ENCODE measurements around the gene CYTH2. TPM values are rescaled to one million over a fixed set of nuclear protein-coding genes. Genes with fewer than 3 reads are reported as not detected.

The CYTH2 gene, protein sequence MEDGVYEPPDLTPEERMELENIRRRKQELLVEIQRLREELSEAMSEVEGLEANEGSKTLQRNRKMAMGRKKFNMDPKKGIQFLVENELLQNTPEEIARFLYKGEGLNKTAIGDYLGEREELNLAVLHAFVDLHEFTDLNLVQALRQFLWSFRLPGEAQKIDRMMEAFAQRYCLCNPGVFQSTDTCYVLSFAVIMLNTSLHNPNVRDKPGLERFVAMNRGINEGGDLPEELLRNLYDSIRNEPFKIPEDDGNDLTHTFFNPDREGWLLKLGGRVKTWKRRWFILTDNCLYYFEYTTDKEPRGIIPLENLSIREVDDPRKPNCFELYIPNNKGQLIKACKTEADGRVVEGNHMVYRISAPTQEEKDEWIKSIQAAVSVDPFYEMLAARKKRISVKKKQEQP
- polyA plus RNA-seq (ENCODE audit: insufficient read length in 4 of 4): 100 to 1,000 TPM in 1 of 4 donors, 10 to 100 TPM in 3; 75.7 to 107 (median 90.7) TPM

DNA sequence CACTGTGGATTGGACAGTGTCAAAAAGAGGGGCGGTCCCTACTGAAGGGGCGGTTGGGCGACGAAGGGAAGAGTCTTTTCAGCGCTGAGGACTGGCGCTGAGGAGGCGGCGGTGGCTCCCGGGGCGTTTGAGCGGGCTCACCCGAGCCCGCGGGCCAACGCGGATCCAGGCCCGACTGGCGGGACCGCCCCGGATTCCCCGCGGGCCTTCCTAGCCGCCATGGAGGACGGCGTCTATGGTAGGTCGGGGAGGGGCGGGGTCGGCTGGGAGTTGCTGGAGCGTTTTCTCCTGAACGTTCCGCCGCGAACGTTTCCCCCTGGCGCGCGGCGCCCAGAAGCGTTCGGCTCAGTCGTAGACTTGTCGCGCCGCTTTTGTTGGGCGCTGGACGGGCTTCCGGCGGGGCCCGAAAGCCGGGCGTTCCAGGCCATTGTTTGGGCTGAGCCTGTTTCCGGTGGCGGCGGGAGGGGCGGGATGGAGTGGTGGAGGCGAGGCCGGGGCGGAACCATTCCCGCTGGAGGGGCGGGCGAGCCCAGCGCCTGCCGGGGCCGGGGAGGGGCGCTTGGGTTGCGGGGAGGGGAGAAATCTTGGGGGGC is at the start of gene CYTH2:
CYTH2 (plus strand) TSS at position 81 of the 593 bp plus-strand sequence; CDS start at position 220, 139 bp downstream.
- DNase-seq (ENCODE audit: low read depth in 4 of 4, low spot score in 2 of 4): no peak

DNA sequence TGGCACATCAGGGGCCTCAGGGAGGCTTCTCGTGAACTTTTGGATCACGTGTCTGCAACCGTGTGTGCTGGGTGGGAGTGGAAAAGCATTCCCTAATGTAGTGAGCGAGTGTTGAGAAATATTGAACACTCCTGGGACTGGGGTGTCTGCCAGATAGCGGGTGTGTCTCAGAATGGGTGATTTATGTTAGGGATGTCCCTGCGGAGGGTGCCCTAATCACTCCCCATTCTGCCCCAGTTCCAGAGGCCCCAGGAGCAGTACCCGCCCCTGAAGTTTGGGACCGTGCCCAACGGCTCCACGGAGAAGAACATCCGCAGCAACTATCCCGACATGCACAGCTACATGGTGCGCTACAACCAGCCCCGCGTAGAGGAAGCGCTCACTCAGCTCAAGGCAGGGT is 47.6 kb upstream of the CYTH2 start:
- no peak for DNase-seq (ENCODE audit: low read depth in 4 of 4, low spot score in 2 of 4)

DNA sequence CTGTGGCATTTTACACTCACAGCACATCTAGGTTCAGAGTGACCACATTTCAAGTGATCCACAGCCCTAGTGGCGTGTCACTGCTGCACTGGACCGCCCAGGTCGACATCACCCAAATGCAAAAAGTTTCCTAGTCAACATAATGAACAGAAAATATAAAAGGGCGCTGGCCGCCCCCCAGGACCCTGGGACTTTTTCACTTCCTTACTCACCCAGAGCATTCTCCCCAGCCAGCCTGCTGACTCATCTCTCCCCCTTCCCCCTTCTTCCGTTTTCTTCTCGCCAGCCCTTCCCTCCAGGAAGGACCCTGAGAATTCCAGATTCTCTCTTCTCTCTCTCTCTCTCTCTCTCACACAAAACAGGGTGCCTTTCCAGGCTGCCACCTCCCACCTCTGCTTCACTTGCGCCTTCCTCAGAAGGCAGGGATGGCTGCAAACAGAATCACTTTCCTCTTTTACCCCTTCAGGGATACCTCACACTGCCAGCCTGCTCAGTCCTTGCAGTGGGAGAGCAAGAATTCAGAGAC is 44.4 kb upstream of the CYTH2 start:
- DNase-seq (ENCODE audit: low read depth in 4 of 4, low spot score in 2 of 4): no peak

DNA sequence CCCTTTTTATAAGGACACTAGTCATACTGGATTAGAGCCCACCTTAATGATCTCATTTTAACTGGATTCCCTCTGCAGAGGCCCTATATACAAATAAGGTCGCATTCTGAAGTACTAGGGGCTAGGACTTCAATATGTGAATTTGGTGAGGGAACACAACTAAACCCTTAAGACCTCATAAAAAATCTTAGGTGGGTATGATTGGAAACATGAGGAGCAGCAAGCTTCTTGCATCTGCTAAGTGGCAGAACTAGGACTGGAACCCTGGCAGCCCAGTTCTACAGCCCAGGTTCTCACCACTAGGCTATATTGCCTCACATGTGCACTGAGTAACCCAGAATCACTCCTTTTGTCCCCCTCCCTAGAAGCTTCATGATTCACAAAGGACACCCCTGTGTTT is 40.5 kb upstream of the CYTH2 start:
- no peak for DNase-seq (ENCODE audit: low read depth in 4 of 4, low spot score in 2 of 4)

DNA sequence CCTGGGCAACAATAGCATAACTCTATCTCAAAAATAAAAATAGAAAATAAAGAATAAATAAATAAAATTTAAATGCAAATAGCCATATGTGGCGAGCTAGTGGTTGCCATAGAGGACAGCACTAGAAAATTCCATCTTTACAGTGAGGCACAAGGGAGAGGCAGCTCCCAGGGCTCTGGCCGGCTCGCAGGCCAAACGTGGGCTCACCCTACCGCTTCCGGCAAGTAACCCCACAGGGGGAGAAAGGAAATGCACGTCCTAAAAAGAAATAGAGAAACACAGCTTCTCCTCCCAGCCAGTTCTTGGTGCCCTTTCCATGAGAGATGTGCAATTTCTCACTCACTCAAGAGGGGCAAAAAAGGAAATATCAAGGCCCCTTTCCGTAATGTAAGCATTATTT is 35.8 kb upstream of the CYTH2 start:
- DNase-seq (ENCODE audit: low read depth in 4 of 4, low spot score in 2 of 4): no peak

DNA sequence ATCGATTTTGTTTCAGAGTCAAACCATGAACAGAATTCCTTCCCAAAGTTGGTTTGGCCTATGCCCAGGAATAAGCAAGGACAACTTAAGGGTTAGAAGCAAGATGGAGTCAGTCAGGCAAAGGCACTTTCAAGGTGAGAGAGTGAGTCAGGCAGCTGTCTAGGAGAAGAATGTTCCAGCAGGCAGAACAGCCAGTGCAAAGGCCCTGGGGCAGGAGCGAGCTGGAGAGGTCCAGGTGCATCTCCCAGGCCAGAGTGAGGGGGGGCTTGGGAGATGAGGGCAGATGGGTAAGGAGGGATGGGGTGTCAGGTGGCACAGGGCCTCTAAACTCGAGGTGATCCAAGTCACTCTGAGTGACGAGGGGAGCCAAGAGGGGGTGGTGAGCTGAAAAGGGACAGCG is 32.6 kb upstream of the CYTH2 start:
- DNase-seq (ENCODE audit: low read depth in 4 of 4, low spot score in 2 of 4): no peak

DNA sequence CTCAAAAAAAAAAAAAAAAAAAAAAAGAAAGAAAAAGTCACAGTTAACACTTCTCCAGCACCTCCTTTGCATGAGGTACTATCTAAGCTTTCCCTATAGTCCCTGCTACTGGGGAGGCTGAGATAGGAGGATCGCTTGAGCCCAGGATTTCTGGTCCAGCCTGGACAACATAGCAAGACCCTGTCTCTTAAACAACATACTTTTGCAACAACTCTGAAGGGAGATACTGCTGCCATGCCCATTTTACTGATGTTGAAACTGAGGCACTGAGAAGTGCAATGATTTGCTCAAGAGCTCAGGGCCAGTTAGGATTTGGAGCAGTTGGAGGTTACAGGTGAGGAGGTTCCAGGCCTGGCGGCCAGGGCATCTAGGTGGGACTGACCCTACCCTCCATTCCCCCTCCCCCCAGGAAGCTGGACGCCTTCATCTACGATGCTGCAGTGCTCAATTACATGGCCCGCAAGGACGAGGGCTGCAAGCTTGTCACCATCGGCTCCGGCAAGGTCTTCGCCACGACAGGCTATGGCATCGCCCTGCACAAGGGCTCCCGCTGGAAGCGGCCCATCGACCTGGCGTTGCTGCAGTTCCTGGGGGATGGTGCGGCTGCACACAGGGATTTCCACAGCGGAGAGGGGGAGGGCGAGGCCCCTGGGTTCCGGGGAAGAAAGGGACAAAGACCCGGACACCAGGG is 27.7 kb upstream of the CYTH2 start:
- no peak for DNase-seq (ENCODE audit: low read depth in 4 of 4, low spot score in 2 of 4)

DNA sequence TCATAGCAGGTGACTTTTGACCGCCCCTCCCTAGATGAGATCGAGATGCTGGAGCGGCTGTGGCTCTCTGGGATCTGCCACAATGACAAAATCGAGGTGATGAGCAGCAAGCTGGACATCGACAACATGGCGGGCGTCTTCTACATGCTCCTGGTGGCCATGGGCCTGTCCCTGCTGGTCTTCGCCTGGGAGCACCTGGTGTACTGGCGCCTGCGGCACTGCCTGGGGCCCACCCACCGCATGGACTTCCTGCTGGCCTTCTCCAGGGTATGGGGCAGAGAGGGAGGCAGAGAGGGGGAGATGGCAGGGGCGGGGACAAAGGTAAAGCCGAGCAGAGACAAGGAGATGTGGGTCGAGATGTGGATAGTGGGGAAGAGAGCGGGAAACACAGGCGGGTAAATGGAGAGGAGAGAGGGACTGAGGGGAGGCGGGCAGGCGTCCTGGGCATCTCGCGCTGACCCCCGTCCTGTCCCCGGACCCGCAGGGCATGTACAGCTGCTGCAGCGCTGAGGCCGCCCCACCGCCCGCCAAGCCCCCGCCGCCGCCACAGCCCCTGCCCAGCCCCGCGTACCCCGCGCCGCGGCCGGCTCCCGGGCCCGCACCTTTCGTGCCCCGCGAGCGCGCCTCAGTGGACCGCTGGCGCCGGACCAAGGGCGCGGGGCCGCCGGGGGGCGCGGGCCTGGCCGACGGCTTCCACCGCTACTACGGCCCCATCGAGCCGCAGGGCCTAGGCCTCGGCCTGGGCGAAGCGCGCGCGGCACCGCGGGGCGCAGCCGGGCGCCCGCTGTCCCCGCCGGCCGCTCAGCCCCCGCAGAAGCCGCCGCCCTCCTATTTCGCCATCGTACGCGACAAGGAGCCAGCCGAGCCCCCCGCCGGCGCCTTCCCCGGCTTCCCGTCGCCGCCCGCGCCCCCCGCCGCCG is 26.8 kb upstream of the CYTH2 start:
- no peak for DNase-seq (ENCODE audit: low read depth in 4 of 4, low spot score in 2 of 4)

DNA sequence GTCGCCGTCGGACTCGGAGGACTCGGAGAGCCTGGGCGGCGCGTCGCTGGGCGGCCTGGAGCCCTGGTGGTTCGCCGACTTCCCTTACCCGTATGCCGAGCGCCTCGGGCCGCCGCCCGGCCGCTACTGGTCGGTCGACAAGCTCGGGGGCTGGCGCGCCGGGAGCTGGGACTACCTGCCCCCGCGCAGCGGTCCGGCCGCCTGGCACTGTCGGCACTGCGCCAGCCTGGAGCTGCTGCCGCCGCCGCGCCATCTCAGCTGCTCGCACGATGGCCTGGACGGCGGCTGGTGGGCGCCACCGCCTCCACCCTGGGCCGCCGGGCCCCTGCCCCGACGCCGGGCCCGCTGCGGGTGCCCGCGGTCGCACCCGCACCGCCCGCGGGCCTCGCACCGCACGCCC is 25.9 kb upstream of the CYTH2 start:
- no peak for DNase-seq (ENCODE audit: low read depth in 4 of 4, low spot score in 2 of 4)

DNA sequence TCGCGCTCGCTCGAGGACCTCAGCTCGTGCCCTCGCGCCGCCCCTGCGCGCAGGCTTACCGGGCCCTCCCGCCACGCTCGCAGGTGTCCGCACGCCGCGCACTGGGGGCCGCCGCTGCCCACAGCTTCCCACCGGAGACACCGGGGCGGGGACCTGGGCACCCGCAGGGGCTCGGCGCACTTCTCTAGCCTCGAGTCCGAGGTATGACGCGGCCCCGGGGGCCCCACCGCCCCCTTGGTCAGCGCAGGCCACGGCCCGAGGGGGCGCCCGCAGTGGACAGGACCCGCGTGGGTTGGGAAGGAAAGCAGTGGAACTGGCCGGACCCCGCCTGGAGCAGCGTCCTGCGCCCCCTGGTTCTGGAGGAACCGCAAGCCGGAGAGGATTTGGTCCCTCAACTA is 25.4 kb upstream of the CYTH2 start:
- DNase-seq (ENCODE audit: low read depth in 4 of 4, low spot score in 2 of 4): no peak

DNA sequence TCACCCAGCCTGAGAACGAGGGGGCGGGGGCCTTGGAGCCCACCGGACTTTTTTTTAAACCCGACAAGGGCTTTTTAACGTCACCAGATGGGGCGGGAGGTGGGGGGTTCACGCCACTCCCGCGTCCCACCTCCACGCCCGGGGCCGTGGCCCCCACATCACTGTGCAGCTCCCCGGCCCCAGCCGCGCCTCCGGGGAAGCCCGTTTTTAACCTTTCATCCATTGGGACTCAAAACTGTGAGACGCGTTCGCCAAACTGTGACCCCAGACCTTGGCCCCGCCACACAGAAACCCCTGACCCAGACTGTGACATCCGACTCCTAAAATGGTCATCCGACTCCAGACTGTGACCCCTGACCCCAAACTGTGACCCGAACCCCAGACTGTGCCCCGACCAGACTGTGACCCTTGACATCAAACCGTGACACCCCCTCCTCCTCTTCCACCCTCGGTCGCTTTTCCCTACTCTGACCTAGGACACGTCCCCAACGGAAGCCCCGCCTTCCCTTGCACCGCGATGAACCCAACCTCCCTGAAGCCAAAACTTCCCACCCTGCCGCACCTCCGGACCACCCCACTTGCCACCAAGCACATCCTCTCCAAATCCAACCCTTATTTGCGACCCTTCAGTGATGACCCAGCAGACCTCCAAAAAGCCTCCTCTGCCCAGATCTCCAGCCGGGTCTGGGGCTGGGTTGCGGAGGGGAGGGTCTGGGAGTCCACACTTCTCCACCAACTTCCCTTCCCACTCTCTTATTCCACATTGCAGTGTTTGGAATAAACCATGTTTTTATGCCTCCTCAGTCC is 24.8 kb upstream of the CYTH2 start:
- DNase-seq (ENCODE audit: low read depth in 4 of 4, low spot score in 2 of 4): no peak

DNA sequence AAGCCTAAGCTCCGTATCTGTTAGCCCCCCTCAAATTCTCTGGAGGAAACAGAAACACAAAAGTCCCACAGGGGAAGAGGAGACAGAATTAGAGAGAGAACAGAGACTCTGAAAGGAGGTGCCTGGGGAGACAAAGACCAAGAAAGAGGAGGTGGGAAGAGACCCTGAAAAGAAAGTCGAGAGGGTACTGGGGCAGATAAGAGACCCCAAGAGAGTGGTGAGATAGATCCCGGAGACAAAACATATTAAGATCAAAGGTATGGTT is 24.3 kb upstream of the CYTH2 start:
- no peak for DNase-seq (ENCODE audit: low read depth in 4 of 4, low spot score in 2 of 4)

DNA sequence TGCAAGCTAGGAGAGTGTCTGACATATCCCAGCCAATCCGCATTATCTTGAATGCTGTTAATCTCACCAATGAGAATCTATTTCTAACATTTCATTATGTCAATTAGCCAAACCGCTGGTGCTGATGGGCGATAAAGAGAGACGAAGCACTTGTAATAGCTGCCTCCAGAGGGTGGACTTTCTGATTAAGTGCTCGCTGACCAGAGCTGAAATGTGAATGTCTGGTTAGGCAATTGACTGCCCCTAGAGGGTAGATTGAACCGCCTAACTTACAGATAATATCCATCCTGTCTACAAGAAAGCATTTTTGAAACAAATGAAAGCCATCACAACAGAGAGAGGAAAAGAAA is 23.9 kb upstream of the CYTH2 start:
- DNase-seq (ENCODE audit: low read depth in 4 of 4, low spot score in 2 of 4): peak in 1 of 4 donors; percentile 80

DNA sequence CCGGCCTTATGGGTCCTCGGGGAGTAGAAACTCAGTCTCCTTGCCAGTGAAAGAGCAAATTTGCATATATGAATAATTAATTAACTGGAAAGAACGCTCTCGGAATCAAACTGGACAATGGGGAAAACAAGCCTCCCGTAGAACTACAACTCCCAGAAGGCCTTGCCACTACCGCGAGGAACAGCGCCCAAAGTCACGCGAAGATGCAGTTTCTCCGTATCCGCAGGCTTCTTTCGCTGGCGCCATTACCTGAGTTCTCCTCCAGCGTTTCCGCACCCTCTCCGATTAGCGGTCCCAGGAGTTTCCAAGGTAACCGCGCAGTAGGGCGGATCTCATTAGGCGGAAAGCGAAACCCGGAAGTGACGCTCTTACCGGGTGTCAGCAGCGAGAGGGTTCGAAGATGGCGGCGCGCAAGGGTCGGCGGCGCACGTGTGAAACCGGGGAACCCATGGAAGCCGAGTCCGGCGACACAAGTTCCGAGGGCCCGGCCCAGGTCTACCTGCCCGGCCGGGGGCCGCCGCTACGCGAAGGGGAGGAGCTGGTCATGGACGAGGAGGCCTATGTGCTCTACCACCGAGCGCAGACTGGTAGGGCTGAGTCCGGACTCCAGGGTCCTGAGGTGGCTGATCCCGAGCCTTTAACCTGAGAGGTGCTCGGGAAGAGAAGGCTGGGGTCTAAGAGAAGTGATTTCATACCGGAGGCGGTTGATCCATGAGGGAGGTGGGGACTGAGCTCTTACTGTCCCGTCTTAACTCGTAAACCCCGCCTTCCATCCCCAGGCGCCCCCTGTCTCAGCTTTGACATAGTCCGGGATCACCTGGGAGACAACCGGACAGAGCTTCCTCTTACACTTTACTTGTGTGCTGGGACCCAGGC is 23.3 kb upstream of the CYTH2 start, which contains the start of gene GRWD1:
GRWD1 (plus strand) TSS at position 378 of the 876 bp plus-strand sequence; CDS start at position 401, 23 bp downstream.
- peak; percentile 83 to 95 (median 92) for DNase-seq (ENCODE audit: low read depth in 4 of 4, low spot score in 2 of 4)

DNA sequence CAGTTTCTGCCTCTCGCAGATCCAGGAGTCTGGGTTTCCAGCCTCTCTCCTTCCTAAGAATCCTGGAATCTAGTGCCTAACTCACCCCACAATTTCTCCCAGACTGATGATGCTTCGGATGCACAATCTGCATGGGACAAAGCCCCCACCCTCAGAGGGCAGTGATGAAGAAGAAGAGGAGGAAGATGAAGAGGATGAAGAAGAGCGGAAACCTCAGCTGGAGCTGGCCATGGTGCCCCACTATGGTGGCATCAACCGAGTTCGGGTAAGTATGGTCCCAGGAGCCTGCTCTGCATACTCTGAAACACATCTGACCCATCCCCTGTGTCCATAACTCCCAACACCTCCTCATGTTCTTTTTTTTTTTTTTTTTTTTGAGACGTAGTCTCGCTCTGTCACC is 22.6 kb upstream of the CYTH2 start:
- DNase-seq (ENCODE audit: low read depth in 4 of 4, low spot score in 2 of 4): no peak

DNA sequence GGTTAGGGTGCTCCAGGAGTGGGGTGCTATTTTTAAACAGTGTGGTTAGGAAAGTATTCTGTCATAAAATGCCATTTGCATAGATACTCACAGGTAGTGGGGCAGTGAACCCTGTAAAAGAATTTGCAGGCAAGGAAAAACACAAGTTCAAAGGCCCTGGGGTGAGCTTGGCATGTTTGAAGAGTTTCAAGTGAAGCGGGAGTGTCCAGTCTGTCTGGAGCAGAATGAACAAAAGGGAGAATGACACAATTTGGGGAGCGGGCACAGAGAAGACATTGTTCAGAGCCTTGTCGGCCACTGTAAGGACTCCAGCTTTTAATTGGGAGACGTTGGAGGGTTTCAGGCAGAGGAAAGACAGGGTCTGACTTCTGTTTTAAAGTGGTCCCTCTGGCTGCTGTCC is 20.6 kb upstream of the CYTH2 start:
- no peak for DNase-seq (ENCODE audit: low read depth in 4 of 4, low spot score in 2 of 4)

DNA sequence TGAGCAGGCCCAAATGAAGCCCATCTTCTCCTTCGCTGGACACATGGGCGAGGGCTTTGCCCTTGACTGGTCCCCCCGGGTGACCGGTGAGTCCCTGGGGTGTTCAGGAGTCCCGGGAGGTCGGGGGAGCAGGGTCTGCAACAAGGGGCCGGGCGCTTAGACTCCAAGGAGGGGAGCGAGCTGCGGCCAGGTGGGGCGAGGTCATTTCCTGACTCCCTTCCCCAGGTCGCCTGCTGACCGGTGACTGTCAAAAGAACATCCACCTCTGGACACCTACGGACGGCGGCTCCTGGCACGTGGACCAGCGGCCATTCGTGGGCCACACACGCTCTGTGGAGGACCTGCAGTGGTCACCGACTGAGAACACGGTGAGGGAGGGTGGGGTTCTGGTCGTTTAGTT is 18.7 kb upstream of the CYTH2 start:
- DNase-seq (ENCODE audit: low read depth in 4 of 4, low spot score in 2 of 4): no peak

DNA sequence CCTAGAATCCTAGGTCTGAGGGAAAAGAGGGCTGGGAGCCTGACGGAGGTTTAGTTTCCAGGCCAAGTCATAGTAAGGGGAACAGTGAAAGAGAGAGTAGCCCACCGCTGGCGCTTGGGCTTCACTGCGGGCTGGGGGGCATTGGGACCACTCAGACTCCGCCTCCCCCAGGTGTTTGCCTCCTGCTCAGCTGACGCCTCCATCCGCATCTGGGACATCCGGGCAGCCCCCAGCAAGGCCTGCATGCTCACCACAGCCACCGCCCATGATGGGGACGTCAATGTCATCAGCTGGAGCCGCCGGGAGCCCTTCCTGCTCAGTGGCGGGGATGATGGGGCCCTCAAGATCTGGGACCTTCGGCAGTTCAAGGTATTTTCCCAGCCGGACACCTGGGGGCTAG is 18.3 kb upstream of the CYTH2 start:
- DNase-seq (ENCODE audit: low read depth in 4 of 4, low spot score in 2 of 4): no peak

DNA sequence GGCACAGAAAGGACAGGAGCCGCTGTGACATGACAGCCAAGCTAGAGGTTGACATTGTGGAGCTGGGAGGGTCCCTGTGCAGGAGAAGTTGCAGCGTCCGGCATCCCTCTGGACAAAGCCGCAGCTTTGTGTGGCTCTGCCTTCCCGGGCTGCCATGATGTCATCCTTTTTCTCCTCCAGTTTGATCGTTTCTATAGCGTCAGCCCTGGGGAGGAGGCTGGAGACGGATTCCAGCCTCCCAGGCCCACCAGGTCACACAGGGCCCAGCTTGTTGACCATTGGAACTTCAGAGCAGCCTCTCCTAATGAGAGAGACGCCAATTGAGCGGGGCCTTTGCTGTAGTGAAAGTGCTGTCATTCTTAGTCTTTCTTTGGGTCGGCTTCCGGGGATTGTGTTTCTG is 17.5 kb upstream of the CYTH2 start:
- no peak for DNase-seq (ENCODE audit: low read depth in 4 of 4, low spot score in 2 of 4)
